ENCODE results near the gene MEGF6. TPM values are rescaled to one million over a fixed set of nuclear protein-coding genes. Genes with fewer than 3 reads are reported as not detected.

MEGF6 gene
- total RNA-seq, 2 donors from 2014 or later, result 22.4 to 24.9 TPM

DNA sequence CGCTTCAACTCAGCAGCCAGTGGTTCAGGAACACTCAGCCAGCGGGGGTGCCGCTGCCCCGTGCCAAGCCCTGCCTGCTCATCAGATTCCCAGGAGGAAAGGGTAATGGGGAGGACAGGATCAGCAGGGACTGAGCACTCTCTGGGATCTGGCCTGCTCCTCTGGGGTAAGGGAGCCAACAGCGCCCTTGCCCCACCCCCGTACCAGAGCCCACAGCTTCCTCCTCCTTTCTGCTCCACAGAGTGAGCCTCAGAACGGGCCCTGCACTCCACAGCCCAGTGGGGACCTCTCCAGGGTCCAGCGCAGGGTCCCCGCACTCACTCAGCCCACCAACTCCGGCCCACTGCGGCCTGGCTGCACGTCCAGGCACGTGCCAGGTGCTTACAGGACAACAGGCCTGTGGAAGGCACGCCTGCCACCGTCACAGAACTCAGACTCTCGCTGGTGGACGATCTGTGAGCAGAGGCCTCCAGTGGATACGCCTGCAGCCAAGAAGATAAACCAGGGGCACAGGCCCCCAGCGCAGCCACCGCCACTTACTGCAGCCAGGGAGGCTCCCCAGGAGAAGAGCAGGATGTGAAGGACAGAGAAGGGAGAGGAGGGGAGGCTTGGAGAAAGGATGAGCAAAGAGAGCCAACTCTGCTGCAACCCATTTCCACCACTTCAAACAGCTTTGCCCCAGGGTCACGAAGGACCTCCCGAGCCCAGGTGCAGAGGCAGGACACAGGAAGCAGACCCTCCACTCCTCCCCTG, 2.1 kb downstream of the MEGF6 start:
- intact Hi-C loops (cut with DNase I), result no loop called here
- H3K9me3 ChIP-seq, result peaks cover 0 to 1% (median 0%) of the 10 kb centered on the region in 3 donors
- no peaks in the 10 kb centered on the region for H3K36me3 ChIP-seq (replicated peaks in 1 of 2; ENCODE audit: insufficient read depth in 1 of 2, low read depth in 2 of 2)
- H3K4me1 ChIP-seq, result peaks cover 19% of the 10 kb centered on the region
- H3K4me3 ChIP-seq, result no peak overlapping the region
- H3K27ac ChIP-seq, result no peak overlapping the region
- no peak for ATAC-seq
- DNase-seq, result no peak
- 64 to 81% methylated on average over 7 to 21 of the region's 22 CpGs for WGBS, 2 donors
- TF ChIP-seq POLR2A (IDR thresholded peaks at IDR 0.05), result no peak
- TF ChIP-seq, protein P1, sequence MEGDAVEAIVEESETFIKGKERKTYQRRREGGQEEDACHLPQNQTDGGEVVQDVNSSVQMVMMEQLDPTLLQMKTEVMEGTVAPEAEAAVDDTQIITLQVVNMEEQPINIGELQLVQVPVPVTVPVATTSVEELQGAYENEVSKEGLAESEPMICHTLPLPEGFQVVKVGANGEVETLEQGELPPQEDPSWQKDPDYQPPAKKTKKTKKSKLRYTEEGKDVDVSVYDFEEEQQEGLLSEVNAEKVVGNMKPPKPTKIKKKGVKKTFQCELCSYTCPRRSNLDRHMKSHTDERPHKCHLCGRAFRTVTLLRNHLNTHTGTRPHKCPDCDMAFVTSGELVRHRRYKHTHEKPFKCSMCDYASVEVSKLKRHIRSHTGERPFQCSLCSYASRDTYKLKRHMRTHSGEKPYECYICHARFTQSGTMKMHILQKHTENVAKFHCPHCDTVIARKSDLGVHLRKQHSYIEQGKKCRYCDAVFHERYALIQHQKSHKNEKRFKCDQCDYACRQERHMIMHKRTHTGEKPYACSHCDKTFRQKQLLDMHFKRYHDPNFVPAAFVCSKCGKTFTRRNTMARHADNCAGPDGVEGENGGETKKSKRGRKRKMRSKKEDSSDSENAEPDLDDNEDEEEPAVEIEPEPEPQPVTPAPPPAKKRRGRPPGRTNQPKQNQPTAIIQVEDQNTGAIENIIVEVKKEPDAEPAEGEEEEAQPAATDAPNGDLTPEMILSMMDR (IDR thresholded peaks at IDR 0.05), result no peak
- peaks cover 0 to 11% of the 10 kb centered on the region in 2 donors for H3K27me3 ChIP-seq

DNA sequence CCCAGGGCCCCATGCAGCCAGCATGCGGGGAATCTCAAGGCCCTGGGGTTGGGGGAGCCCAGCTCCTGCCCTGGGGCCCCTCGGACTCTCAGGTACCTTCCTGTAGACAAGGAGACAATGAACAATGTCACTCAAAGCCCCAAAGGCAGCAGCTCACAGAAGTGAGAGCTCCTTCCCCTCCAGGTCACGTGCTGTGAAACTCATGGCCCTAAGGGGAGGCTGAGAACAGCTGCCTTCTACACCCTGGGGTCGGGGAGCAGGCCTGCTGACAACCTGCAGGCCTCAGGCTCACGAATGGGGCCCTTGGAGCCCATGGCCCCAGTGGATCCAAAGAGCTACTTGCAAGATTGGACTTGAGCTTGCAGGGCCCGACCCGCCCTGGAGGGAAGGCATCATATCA, 3.2 kb downstream of the MEGF6 start:
- Histone ChIP-seq H3K27ac (no peak overlapping the region), H3K9me3 (peaks cover 0 to 5% (median 0%) of the 10 kb centered on the region in 3 donors), H3K27me3 (peaks cover 0 to 11% of the 10 kb centered on the region in 2 donors), H3K4me3 (no peak overlapping the region), H3K4me1 (peaks cover 19% of the 10 kb centered on the region), H3K36me3 (replicated peaks in 1 of 2; ENCODE audit: insufficient read depth in 1 of 2, low read depth in 2 of 2) (no peaks in the 10 kb centered on the region)
- ATAC-seq (no peak), DNase-seq (no peak)
- 84% methylated on average over 7 of the region's 7 CpGs; no CpG with 5 or more reads in 1 of the 2 donors for WGBS, 2 donors
- intact Hi-C loops (cut with DNase I), result no loop called here
- TF ChIP-seq, protein P1 (IDR thresholded peaks at IDR 0.05), result no peak
- TF ChIP-seq POLR2A (IDR thresholded peaks at IDR 0.05), result no peak

DNA sequence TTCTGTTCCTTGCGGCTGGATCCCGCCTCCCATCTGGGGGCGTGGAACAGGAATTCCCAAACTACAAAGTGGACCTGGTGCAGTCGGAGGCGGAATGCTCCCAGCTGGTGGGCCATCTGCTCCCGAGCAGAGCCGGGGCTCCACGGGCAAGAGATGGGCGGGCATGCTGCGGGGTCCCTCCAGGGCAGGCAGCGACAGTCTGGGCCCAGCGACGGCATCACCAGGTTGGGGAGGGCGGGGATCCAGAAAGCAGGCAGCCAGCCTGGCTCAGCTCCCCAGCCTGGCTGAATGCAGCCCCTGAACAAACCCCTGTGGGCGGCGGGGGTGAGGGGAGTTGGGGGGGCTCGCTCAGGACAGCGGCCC, 3.6 kb downstream of the MEGF6 start:
- Histone ChIP-seq H3K4me1 (peaks cover 19% of the 10 kb centered on the region), H3K36me3 (replicated peaks in 1 of 2; ENCODE audit: insufficient read depth in 1 of 2, low read depth in 2 of 2) (no peaks in the 10 kb centered on the region), H3K4me3 (no peak overlapping the region), H3K9me3 (peaks cover 0 to 5% (median 0%) of the 10 kb centered on the region in 3 donors), H3K27me3 (peaks cover 0 to 11% of the 10 kb centered on the region in 2 donors), H3K27ac (no peak overlapping the region)
- DNase-seq, result no peak
- intact Hi-C loops (cut with DNase I), result no loop called here
- 79 to 81% methylated on average over 14 to 17 of the region's 18 CpGs for WGBS, 2 donors
- TF ChIP-seq POLR2A (IDR thresholded peaks at IDR 0.05), result no peak
- TF ChIP-seq, protein P1 (IDR thresholded peaks at IDR 0.05), result no peak
- ATAC-seq, result no peak

- ATAC-seq (no peak), DNase-seq (no peak)
- Histone ChIP-seq H3K36me3 (replicated peaks in 1 of 2; ENCODE audit: insufficient read depth in 1 of 2, low read depth in 2 of 2) (no peaks in the 10 kb centered on the region), H3K9me3 (peaks cover 0 to 5% (median 0%) of the 10 kb centered on the region in 3 donors), H3K4me3 (no peak overlapping the region), H3K27ac (no peak overlapping the region), H3K27me3 (peaks cover 0 to 11% of the 10 kb centered on the region in 2 donors), H3K4me1 (peaks cover 19% of the 10 kb centered on the region)
- intact Hi-C loops (cut with DNase I), result no loop called here
- TF ChIP-seq POLR2A (IDR thresholded peaks at IDR 0.05), result no peak
- TF ChIP-seq, protein P1 (IDR thresholded peaks at IDR 0.05), result no peak
- WGBS, 2 donors, result 70 to 75% methylated on average over 23 of the region's 23 CpGs
These were observed 4.3 kb downstream of the MEGF6 start for GRCh38 chr1:3606779-3607702.

All from body of pancreas (tissue), 4 donors.